ENCODE data around the gene ZNF674.
"Not testable (repeated sequence)": the region's sequence is repeated elsewhere in the genome, so short reads cannot be mapped to it uniquely, and the experiment has no call there.

The ZNF674 gene

GRCh38 chrX:46461660-46462191, 83.5 kb downstream of the ZNF674 start:
- no peak for DNase-seq

GRCh38 chrX:46460801-46461659, 84.2 kb downstream of the ZNF674 start:
- not testable (repeated sequence) for DNase-seq

- no peak for DNase-seq
Observed at GRCh38 chrX:46459603-46460002, 85.6 kb downstream of the ZNF674 start.

GRCh38 chrX:46456125-46456922, 88.9 kb downstream of the ZNF674 start:
- no peak for DNase-seq

All from CD4-positive, alpha-beta T cell treated with Interleukin-12 subunit alpha and Interleukin-12 subunit beta, for 1 hour (primary cell).